Stimulated activated CD8-positive, alpha-beta memory T cell treated with anti-CD3 and anti-CD28 coated beads, Interleukin-4, amount 100 ng/mL, for 48 hours (primary cell): ENCODE data around the gene KLRC1.
"Not testable (repeated sequence)": the region's sequence is repeated elsewhere in the genome, so short reads cannot be mapped to it uniquely, and the experiment has no call there.

Experiments used
- DNase-seq: peaks from one replicate; pipeline ENCODE4 v3.0.0-alpha.2; 2020

Gene KLRC1

GRCh38 chr12:10453156-10453555 lies at the start of gene KLRC1:
Gene KLRC1, minus strand, starts transcription at chr12:10453377. Its CDS starts 2,221 bp downstream, at chr12:10451156.
- DNase-seq = no peak

- DNase-seq = no peak
Measured at GRCh38 chr12:10501030-10501429, 47.9 kb upstream of the KLRC1 start.

GRCh38 chr12:10498042-10498441 lies 44.9 kb upstream of the KLRC1 start:
- no peak for DNase-seq

- peak; percentile 82 for DNase-seq
Measured at GRCh38 chr12:10497602-10498001, 44.4 kb upstream of the KLRC1 start.

GRCh38 chr12:10491766-10492165 lies 38.6 kb upstream of the KLRC1 start:
- no peak for DNase-seq

- DNase-seq = not testable (repeated sequence)
Measured at GRCh38 chr12:10487328-10487727, 34.2 kb upstream of the KLRC1 start.

- not testable (repeated sequence) for DNase-seq
Measured at GRCh38 chr12:10481901-10482300, 28.7 kb upstream of the KLRC1 start.

GRCh38 chr12:10472808-10473207 lies 19.6 kb upstream of the KLRC1 start:
- not testable (repeated sequence) for DNase-seq

- no peak for DNase-seq
Measured at GRCh38 chr12:10469701-10470100, 16.5 kb upstream of the KLRC1 start.

- no peak for DNase-seq
Measured at GRCh38 chr12:10466311-10466710, 13.1 kb upstream of the KLRC1 start.

GRCh38 chr12:10457760-10458159 lies 4.6 kb upstream of the KLRC1 start:
- no peak for DNase-seq

GRCh38 chr12:10456856-10457255 lies 3.7 kb upstream of the KLRC1 start:
- no peak for DNase-seq

GRCh38 chr12:10455766-10456165 lies 2.6 kb upstream of the KLRC1 start:
- no peak for DNase-seq

GRCh38 chr12:10454531-10454930 lies 1.4 kb upstream of the KLRC1 start:
- no peak for DNase-seq

GRCh38 chr12:10448236-10448635 lies 4.9 kb downstream of the KLRC1 start:
- DNase-seq = no peak

GRCh38 chr12:10446052-10446451 lies 7.1 kb downstream of the KLRC1 start:
- DNase-seq = not testable (repeated sequence)

- DNase-seq = not testable (repeated sequence)
Measured at GRCh38 chr12:10441144-10441543, 12.0 kb downstream of the KLRC1 start.

GRCh38 chr12:10439608-10440274 lies 13.4 kb downstream of the KLRC1 start:
- DNase-seq = not testable (repeated sequence)

- not testable (repeated sequence) for DNase-seq
Measured at GRCh38 chr12:10437601-10438000, 15.6 kb downstream of the KLRC1 start.

- not testable (repeated sequence) for DNase-seq
Measured at GRCh38 chr12:10435816-10436215, 17.4 kb downstream of the KLRC1 start, which contains the start of gene KLRC2. Gene KLRC2, minus strand, starts transcription at chr12:10436010. Its CDS starts 24 bp downstream, at chr12:10435986.

- not testable (repeated sequence) for DNase-seq
Measured at GRCh38 chr12:10430623-10431022, 22.6 kb downstream of the KLRC1 start.

- not testable (repeated sequence) for DNase-seq
Measured at GRCh38 chr12:10425938-10426337, 27.2 kb downstream of the KLRC1 start.

- DNase-seq = not testable (repeated sequence)
Measured at GRCh38 chr12:10424260-10424899, 28.8 kb downstream of the KLRC1 start.

- not testable (repeated sequence) for DNase-seq
Measured at GRCh38 chr12:10422159-10422558, 31.0 kb downstream of the KLRC1 start.
